ENCODE data around the gene JUP.
A peak's percentile ranks its signal among the peaks of the same experiment; 100 is the strongest.
"Not testable (repeated sequence)": the region's sequence is repeated elsewhere in the genome, so short reads cannot be mapped to it uniquely, and the experiment has no call there.

The JUP gene

GRCh38 chr17:41781404-41782110 lies 5.0 kb downstream of the JUP start:
- no peak for DNase-seq (ENCODE audit: low spot score)

- DNase-seq (ENCODE audit: low spot score): no peak
These were observed 6.6 kb downstream of the JUP start for GRCh38 chr17:41779954-41780353.

GRCh38 chr17:41777574-41778188 lies 8.8 kb downstream of the JUP start:
- peak; percentile 98 for DNase-seq (ENCODE audit: low spot score)

- DNase-seq (ENCODE audit: low spot score): peak; percentile 67
These were observed 9.3 kb downstream of the JUP start for GRCh38 chr17:41777157-41777573.

GRCh38 chr17:41776262-41776900 lies 10.1 kb downstream of the JUP start:
- not testable (repeated sequence) for DNase-seq (ENCODE audit: low spot score)

GRCh38 chr17:41775394-41776226 lies 10.9 kb downstream of the JUP start:
- DNase-seq (ENCODE audit: low spot score): no peak

GRCh38 chr17:41773731-41774193 lies 12.7 kb downstream of the JUP start:
- no peak for DNase-seq (ENCODE audit: low spot score)

GRCh38 chr17:41773190-41773588 lies 13.3 kb downstream of the JUP start:
- peak; percentile 92 for DNase-seq (ENCODE audit: low spot score)

- no peak for DNase-seq (ENCODE audit: low spot score)
These were observed 13.8 kb downstream of the JUP start for GRCh38 chr17:41772586-41773189.

GRCh38 chr17:41772218-41772585 lies 14.3 kb downstream of the JUP start:
- no peak for DNase-seq (ENCODE audit: low spot score)

GRCh38 chr17:41771389-41772206 lies 14.9 kb downstream of the JUP start:
- DNase-seq (ENCODE audit: low spot score): no peak

GRCh38 chr17:41769985-41770384 lies 16.5 kb downstream of the JUP start:
- no peak for DNase-seq (ENCODE audit: low spot score)

GRCh38 chr17:41769346-41769862 lies 17.1 kb downstream of the JUP start:
- DNase-seq (ENCODE audit: low spot score): no peak

GRCh38 chr17:41768682-41769288 lies 17.7 kb downstream of the JUP start:
- DNase-seq (ENCODE audit: low spot score): no peak

- no peak for DNase-seq (ENCODE audit: low spot score)
These were observed 19.0 kb downstream of the JUP start for GRCh38 chr17:41767324-41768042.

GRCh38 chr17:41766135-41766534 lies 20.4 kb downstream of the JUP start:
- no peak for DNase-seq (ENCODE audit: low spot score)

GRCh38 chr17:41763327-41763726 lies 23.2 kb downstream of the JUP start:
- DNase-seq (ENCODE audit: low spot score): no peak

- DNase-seq (ENCODE audit: low spot score): no peak
These were observed 23.7 kb downstream of the JUP start for GRCh38 chr17:41762841-41763240.

GRCh38 chr17:41762391-41762790 lies 24.1 kb downstream of the JUP start:
- no peak for DNase-seq (ENCODE audit: low spot score)

- no peak for DNase-seq (ENCODE audit: low spot score)
These were observed 25.6 kb downstream of the JUP start for GRCh38 chr17:41760878-41761277.
